ENCODE data around the gene CEP57.

DNA sequence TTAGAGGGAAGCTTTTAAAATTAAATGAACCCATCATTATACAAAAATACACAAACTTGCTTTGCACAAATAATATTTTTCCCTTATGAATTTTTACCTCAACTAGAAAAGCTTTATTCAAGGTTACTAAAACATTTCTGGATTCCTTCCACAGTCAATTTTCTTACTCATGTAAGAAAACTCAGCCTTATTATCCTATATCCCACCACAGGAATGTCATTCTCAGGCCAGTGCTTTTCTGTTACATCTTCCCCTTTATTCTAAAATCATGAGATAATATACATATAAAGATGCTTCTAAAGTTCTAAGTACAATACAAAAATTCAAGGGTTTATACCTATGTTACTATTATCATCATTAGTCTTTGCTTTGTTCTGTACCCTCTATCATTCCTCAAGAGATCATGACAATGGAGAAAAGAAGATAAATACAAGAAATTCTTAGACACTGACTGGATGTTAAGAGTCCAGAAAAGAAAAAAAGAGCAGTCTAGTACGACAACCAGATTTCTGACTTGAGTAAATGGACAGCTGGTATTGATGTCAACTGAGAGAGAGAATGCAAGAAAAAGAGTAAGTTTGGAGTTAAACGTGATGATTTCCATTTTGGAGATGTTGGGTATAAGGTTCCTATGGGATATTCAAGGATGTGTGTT, 73.3 kb downstream of the CEP57 start:
- TF ChIP-seq POLR2A (IDR thresholded peaks at IDR 0.05; ENCODE audit: extremely low read depth, insufficient read length) (no peak), MAX (IDR thresholded peaks at IDR 0.05; ENCODE audit: low read depth, low read length) (no peak)
- TF ChIP-seq, protein P1, sequence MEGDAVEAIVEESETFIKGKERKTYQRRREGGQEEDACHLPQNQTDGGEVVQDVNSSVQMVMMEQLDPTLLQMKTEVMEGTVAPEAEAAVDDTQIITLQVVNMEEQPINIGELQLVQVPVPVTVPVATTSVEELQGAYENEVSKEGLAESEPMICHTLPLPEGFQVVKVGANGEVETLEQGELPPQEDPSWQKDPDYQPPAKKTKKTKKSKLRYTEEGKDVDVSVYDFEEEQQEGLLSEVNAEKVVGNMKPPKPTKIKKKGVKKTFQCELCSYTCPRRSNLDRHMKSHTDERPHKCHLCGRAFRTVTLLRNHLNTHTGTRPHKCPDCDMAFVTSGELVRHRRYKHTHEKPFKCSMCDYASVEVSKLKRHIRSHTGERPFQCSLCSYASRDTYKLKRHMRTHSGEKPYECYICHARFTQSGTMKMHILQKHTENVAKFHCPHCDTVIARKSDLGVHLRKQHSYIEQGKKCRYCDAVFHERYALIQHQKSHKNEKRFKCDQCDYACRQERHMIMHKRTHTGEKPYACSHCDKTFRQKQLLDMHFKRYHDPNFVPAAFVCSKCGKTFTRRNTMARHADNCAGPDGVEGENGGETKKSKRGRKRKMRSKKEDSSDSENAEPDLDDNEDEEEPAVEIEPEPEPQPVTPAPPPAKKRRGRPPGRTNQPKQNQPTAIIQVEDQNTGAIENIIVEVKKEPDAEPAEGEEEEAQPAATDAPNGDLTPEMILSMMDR (IDR thresholded peaks at IDR 0.05; ENCODE audit: low read depth, low read length), result no peak

Measured in NB4 (cell line).